ENCODE measurements around the gene RRP9.

- TF ChIP-seq CTCF (conservative IDR thresholded peaks at IDR 0.05; ENCODE audit: low read length) (no peak), EZH2phosphoT487 (IDR thresholded peaks at IDR 0.05; ENCODE audit: borderline replicate concordance) (no peak)
Observed at GRCh38 chr3:51943451-51944391, 2.0 kb upstream of the RRP9 start.

All from Loucy (cell line).